NCI-H2107 (cell line): Measurements from ENCODE around the gene STEAP2.
"Not testable (repeated sequence)": the region's sequence is repeated elsewhere in the genome, so short reads cannot be mapped to it uniquely, and the experiment has no call there.

Experiments
- DNase-seq: peaks from one replicate; lab custom pipeline; 2025; lab: John Stamatoyannopoulos, UW

STEAP2 gene

GRCh38 chr7:90211391-90212148 is at the start of gene STEAP2:
Gene STEAP2 (plus strand): TSS chr7:90211740. CDS start chr7:90225083, 13,343 bp downstream.
- no peak for DNase-seq

- no peak for DNase-seq
Observed at GRCh38 chr7:90163534-90163933, 48.0 kb upstream of the STEAP2 start.

GRCh38 chr7:90165724-90166123 is 45.8 kb upstream of the STEAP2 start:
- DNase-seq: no peak

- DNase-seq: no peak
Observed at GRCh38 chr7:90166153-90166552, 45.4 kb upstream of the STEAP2 start.

GRCh38 chr7:90167361-90167760 is 44.2 kb upstream of the STEAP2 start:
- DNase-seq: no peak

- no peak for DNase-seq
Observed at GRCh38 chr7:90169891-90170290, 41.6 kb upstream of the STEAP2 start.

- no peak for DNase-seq
Observed at GRCh38 chr7:90172121-90172520, 39.4 kb upstream of the STEAP2 start.

- no peak for DNase-seq
Observed at GRCh38 chr7:90172624-90173023, 38.9 kb upstream of the STEAP2 start.

- DNase-seq: no peak
Observed at GRCh38 chr7:90173127-90173844, 38.3 kb upstream of the STEAP2 start.

- DNase-seq: no peak
Observed at GRCh38 chr7:90175667-90176066, 35.9 kb upstream of the STEAP2 start.

- no peak for DNase-seq
Observed at GRCh38 chr7:90176195-90176594, 35.3 kb upstream of the STEAP2 start.

GRCh38 chr7:90178166-90178565 is 33.4 kb upstream of the STEAP2 start:
- DNase-seq: no peak

- no peak for DNase-seq
Observed at GRCh38 chr7:90178679-90179278, 32.8 kb upstream of the STEAP2 start.

GRCh38 chr7:90180011-90180585 is 31.4 kb upstream of the STEAP2 start:
- no peak for DNase-seq

GRCh38 chr7:90180649-90181048 is 30.9 kb upstream of the STEAP2 start:
- DNase-seq: no peak

GRCh38 chr7:90181485-90181884 is 30.1 kb upstream of the STEAP2 start:
- DNase-seq: no peak

- DNase-seq: not testable (repeated sequence)
Observed at GRCh38 chr7:90186290-90186689, 25.2 kb upstream of the STEAP2 start.

GRCh38 chr7:90187507-90188050 is 24.0 kb upstream of the STEAP2 start:
- DNase-seq: no peak

GRCh38 chr7:90188281-90188680 is 23.3 kb upstream of the STEAP2 start:
- DNase-seq: no peak

GRCh38 chr7:90190995-90191394 is 20.5 kb upstream of the STEAP2 start:
- no peak for DNase-seq

GRCh38 chr7:90191648-90192047 is 19.9 kb upstream of the STEAP2 start:
- DNase-seq: no peak
